ENCODE measurements around the gene PIK3R1. TPM values are rescaled to one million over a fixed set of nuclear protein-coding genes. Genes with fewer than 3 reads are reported as not detected.

Gene PIK3R1
- total and polyA plus RNA-seq, 2 of the 4 experiments (the other 2 are of a cell fraction), result 2.4 to 9.3 TPM

DNA sequence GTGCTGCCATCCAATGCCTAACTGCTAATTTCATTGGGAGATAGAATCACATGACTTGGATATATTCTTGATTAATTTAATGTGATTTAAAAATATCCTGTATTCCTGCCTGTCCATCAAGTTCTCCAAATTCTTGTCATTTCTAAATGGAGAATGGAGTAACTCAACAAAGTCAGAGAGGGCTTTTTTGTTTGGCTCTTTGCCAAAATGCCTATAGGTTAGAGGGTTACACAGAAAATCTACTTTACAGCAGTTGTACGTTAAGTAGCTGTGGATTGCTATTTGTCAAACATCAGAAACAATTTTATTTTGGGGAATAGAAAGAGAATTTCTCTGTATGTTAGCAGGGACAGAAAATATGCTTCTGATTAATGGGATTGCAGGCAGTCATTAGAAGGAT, 5.9 kb downstream of the PIK3R1 start:
- ChIA-PET CTCF (no interaction called here), POLR2A (ENCODE audit: unreplicated experiment) (no interaction called here)
- dilution Hi-C loops (cut with HindIII; ENCODE audit: low sequenced_read_pairs, unreplicated experiment) (no loop called here), in situ Hi-C loops (cut with MboI; ENCODE audit: low sequenced_read_pairs) (no loop called here), intact Hi-C loops (cut with micrococcal nuclease) (no loop called here)
- no peak for ATAC-seq (ENCODE audit: low read depth)
- Histone ChIP-seq H2AFZ (replicated peaks; ENCODE audit: low read length, poor library complexity) (no peak overlapping the region), H3K27ac (ENCODE audit: insufficient read depth, low read length) (no peak overlapping the region), H3K23ac (ENCODE audit: low read depth, low read length) (no peak overlapping the region), H2BK15ac (ENCODE audit: low read depth, low read length) (no peak overlapping the region), H2AK5ac (ENCODE audit: low read depth, low read length) (no peak overlapping the region), H3K9ac (ENCODE audit: low read depth, low read length) (no peak overlapping the region), H4K91ac (ENCODE audit: insufficient read depth, low read depth, low read length) (no peak overlapping the region), H3K4ac (ENCODE audit: low read depth, low read length) (no peak overlapping the region), H3K9me1 (ENCODE audit: insufficient read depth, low read length) (peaks cover 11% of the 10 kb centered on the region), H3K56ac (ENCODE audit: extremely low read depth, insufficient read depth, low read length) (no peak overlapping the region), H3K36me3 (ENCODE audit: control insufficient read depth, insufficient read depth, low read length) (peaks cover 3% of the 10 kb centered on the region), H2AK9ac (replicated peaks; ENCODE audit: low read depth, low read length, poor library complexity) (no peak overlapping the region), H3K27me3 (ENCODE audit: control insufficient read depth, insufficient read depth, low read length) (no peaks in the 10 kb centered on the region), H3K4me3 (ENCODE audit: insufficient read depth, low read depth, low read length) (no peak overlapping the region), H3K79me1 (ENCODE audit: low read depth in 1 of 2, low read length in 2 of 2) (peaks cover 34 to 68% of the 10 kb centered on the region in 2 experiments), H3K9me3 (ENCODE audit: control insufficient read depth, insufficient read depth, low read length) (0 out of 2 replicates have a peak, but pooled peaks cover 2% of the 10 kb centered on the region), H2BK120ac (ENCODE audit: low read depth, low read length) (no peak overlapping the region), H3K18ac (ENCODE audit: low read depth, low read length) (no peak overlapping the region), H4K5ac (ENCODE audit: low read depth, low read length) (no peak overlapping the region), H2BK20ac (ENCODE audit: low read depth, low read length) (no peak overlapping the region), H3K4me2 (ENCODE audit: low read depth, low read length) (no peak overlapping the region), H4K8ac (ENCODE audit: low read depth in 2 of 2, low read length in 2 of 2) (no peak overlapping the region), H3K4me1 (ENCODE audit: control insufficient read depth, insufficient read depth, low read length) (peaks cover 7% of the 10 kb centered on the region), H3K14ac (replicated peaks; ENCODE audit: low read depth, low read length) (no peak overlapping the region), H4K20me1 (ENCODE audit: insufficient read depth, low read length) (peaks cover 8% of the 10 kb centered on the region; the same call in 1 of the 2 replicates), H2BK5ac (ENCODE audit: low read depth, low read length, poor library complexity, severe bottlenecking) (no peak overlapping the region)
- no peak for DNase-seq
- no CpG with 5 or more reads among the region's 1 CpG for WGBS, 2 experiments (ENCODE audit: extremely low coverage in 2 of 2, insufficient read length in 1 of 2)
- no TSS peak for BruUV-seq (replicated peaks)
- TF ChIP-seq, protein P1, sequence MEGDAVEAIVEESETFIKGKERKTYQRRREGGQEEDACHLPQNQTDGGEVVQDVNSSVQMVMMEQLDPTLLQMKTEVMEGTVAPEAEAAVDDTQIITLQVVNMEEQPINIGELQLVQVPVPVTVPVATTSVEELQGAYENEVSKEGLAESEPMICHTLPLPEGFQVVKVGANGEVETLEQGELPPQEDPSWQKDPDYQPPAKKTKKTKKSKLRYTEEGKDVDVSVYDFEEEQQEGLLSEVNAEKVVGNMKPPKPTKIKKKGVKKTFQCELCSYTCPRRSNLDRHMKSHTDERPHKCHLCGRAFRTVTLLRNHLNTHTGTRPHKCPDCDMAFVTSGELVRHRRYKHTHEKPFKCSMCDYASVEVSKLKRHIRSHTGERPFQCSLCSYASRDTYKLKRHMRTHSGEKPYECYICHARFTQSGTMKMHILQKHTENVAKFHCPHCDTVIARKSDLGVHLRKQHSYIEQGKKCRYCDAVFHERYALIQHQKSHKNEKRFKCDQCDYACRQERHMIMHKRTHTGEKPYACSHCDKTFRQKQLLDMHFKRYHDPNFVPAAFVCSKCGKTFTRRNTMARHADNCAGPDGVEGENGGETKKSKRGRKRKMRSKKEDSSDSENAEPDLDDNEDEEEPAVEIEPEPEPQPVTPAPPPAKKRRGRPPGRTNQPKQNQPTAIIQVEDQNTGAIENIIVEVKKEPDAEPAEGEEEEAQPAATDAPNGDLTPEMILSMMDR (conservative IDR thresholded peaks at IDR 0.05; ENCODE audit: low read depth, low read length), result no peak
- no peak for TF ChIP-seq RAD21 (IDR thresholded peaks at IDR 0.05; ENCODE audit: low read length)
- TF ChIP-seq, protein P2, sequence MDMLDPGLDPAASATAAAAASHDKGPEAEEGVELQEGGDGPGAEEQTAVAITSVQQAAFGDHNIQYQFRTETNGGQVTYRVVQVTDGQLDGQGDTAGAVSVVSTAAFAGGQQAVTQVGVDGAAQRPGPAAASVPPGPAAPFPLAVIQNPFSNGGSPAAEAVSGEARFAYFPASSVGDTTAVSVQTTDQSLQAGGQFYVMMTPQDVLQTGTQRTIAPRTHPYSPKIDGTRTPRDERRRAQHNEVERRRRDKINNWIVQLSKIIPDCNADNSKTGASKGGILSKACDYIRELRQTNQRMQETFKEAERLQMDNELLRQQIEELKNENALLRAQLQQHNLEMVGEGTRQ (IDR thresholded peaks at IDR 0.05; ENCODE audit: low read depth, low read length), result no peak
- TF ChIP-seq, protein P3, sequence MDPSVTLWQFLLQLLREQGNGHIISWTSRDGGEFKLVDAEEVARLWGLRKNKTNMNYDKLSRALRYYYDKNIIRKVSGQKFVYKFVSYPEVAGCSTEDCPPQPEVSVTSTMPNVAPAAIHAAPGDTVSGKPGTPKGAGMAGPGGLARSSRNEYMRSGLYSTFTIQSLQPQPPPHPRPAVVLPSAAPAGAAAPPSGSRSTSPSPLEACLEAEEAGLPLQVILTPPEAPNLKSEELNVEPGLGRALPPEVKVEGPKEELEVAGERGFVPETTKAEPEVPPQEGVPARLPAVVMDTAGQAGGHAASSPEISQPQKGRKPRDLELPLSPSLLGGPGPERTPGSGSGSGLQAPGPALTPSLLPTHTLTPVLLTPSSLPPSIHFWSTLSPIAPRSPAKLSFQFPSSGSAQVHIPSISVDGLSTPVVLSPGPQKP (IDR thresholded peaks at IDR 0.05; ENCODE audit: borderline replicate concordance, low read depth, low read length), result no peak
- no peak for TF ChIP-seq MXI1 (IDR thresholded peaks at IDR 0.05; ENCODE audit: borderline replicate concordance, low read depth, low read length)
- no peak for TF ChIP-seq SMC3 (IDR thresholded peaks at IDR 0.05; ENCODE audit: low read depth, low read length)
- TF ChIP-seq FOS (IDR thresholded peaks at IDR 0.05; ENCODE audit: low read depth, low read length), result no peak
- TF ChIP-seq BHLHE40 (IDR thresholded peaks at IDR 0.05; ENCODE audit: low read depth, low read length), result no peak
